Mesendoderm (in vitro differentiated cells): ENCODE data around the gene AMD1.
"Not testable (repeated sequence)": the region's sequence is repeated elsewhere in the genome, so short reads cannot be mapped to it uniquely, and the experiment has no call there.

Source experiments
- DNase-seq: peaks from one replicate; pipeline ENCODE4 v3.0.0; 2013
- H2AK5ac ChIP-seq: 2 replicates; pipeline ENCODE4 v1.6.1; 2013; ENCODE audit warnings: low read length, inconsistent platforms
- H2BK120ac ChIP-seq: 2 replicates; pipeline ENCODE4 v1.6.1; 2013; ENCODE audit warnings: low read depth, mild to moderate bottlenecking, low read length, moderate library complexity, mixed read lengths
- H2BK15ac ChIP-seq: replicated peaks from 2 replicates; pipeline ENCODE4 v1.6.1; 2013; ENCODE audit warnings: low read depth, mild to moderate bottlenecking, moderate library complexity
- H2BK5ac ChIP-seq: 2 replicates; pipeline ENCODE4 v1.6.1; 2013; ENCODE audit warnings: low read length, inconsistent platforms
- H3K18ac ChIP-seq: 2 replicates; pipeline ENCODE4 v1.6.1; 2013; ENCODE audit warnings: mild to moderate bottlenecking, low read length, mixed read lengths
- H3K23ac ChIP-seq: one replicate; pipeline ENCODE4 v1.6.1; 2013; ENCODE audit warnings: low read length
- H3K27ac ChIP-seq: 2 replicates; pipeline ENCODE4 v1.5.1; 2013; ENCODE audit warnings: low read depth, mild to moderate bottlenecking, inconsistent platforms, low read length, moderate library complexity
- H3K27me3 ChIP-seq: 2 replicates; pipeline ENCODE4 v1.6.1; 2013; ENCODE audit warnings: low read length, control low read depth, mild to moderate bottlenecking, inconsistent platforms; ENCODE audit not compliant: insufficient read depth, poor library complexity
- H3K36me3 ChIP-seq: 2 replicates; pipeline ENCODE4 v1.6.1; 2013; ENCODE audit warnings: low read length, inconsistent platforms; ENCODE audit not compliant: control insufficient read depth, insufficient read depth
- H3K4ac ChIP-seq: one replicate; pipeline ENCODE4 v1.6.1; 2013; ENCODE audit warnings: low read depth, mild to moderate bottlenecking, low read length, moderate library complexity
- H3K4me1 ChIP-seq: 2 replicates; pipeline ENCODE4 v1.6.1; 2013; ENCODE audit warnings: low read depth, low read length, inconsistent platforms; ENCODE audit not compliant: control insufficient read depth
- H3K4me2 ChIP-seq: 2 replicates; pipeline ENCODE4 v1.6.1; 2013; ENCODE audit warnings: low read length
- H3K4me3 ChIP-seq: 2 replicates; pipeline ENCODE4 v1.5.1; 2013; ENCODE audit warnings: mild to moderate bottlenecking, low read length
- H3K56ac ChIP-seq: one replicate; pipeline ENCODE4 v1.6.1; 2013; ENCODE audit warnings: low read length
- H3K79me1 ChIP-seq: 2 replicates; pipeline ENCODE4 v1.6.1; 2013; ENCODE audit warnings: low read length, inconsistent platforms
- H3K79me2 ChIP-seq: 2 replicates; pipeline ENCODE4 v1.6.1; 2013; ENCODE audit warnings: mild to moderate bottlenecking, low read length; ENCODE audit not compliant: control insufficient read depth, insufficient read depth
- H3K9ac ChIP-seq: 2 replicates; pipeline ENCODE4 v1.6.1; 2013; ENCODE audit warnings: low read length, inconsistent platforms
- H4K5ac ChIP-seq: one replicate; pipeline ENCODE4 v1.6.1; 2013; ENCODE audit warnings: low read length
- H4K8ac ChIP-seq: one replicate; pipeline ENCODE4 v1.6.1; 2013; ENCODE audit warnings: low read depth, mild to moderate bottlenecking, control low read depth, low read length, moderate library complexity
- WGBS: extraction: QIAGEN DNeasy Blood & Tissue Kit; methylation state at CpG from one replicate; pipeline ENCODE4 v1.1.7; 2013; ENCODE audit warnings: low lambda C conversion rate, missing lambda C conversion rate; ENCODE audit not compliant: insufficient coverage; ENCODE audit errors: extremely low coverage; 5-methylcytosine and 5-hydroxymethylcytosine counted together

AMD1 gene

DNA sequence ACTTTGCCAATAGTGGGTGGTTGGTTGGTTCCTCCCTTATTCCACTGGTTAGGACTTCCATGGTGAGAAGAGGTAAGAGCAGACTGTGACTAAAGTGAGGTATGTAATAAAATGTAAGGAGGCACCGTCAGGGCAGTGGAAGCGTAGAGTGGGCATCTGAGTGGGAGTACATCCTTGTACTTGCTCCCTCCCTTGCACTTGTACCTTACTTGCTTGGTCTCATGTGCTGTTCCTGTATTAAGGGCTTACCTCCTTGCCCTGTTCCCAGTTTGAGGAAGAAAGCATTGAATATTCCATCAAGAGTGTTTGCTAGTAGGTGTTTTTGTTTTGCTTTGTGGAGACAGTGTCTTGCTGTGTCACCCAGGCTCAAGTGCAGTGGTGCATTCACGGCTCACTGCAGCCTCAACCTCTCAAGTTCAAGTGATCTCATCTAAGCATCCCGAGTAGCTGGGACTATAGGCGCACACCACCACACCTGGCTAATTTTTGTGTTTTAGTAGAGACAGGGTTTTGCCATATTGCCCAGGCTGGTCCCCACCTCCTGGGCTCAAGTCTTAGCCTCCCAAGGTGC is 25.5 kb downstream of the AMD1 start:
- no peaks in the 10 kb centered on the region for H3K79me1 ChIP-seq
- no peak overlapping the region for H3K56ac ChIP-seq
- no peak overlapping the region for H2BK120ac ChIP-seq
- H3K27me3 ChIP-seq, result no peaks in the 10 kb centered on the region
- WGBS, result no CpG with 5 or more reads among the region's 5 CpGs
- H3K79me2 ChIP-seq, result no peaks in the 10 kb centered on the region
- peaks cover 9% of the 10 kb centered on the region for H3K36me3 ChIP-seq
- no peak overlapping the region for H4K8ac ChIP-seq
- no peak overlapping the region for H3K4me3 ChIP-seq
- H2BK5ac ChIP-seq, result no peak overlapping the region
- no peak overlapping the region for H3K4ac ChIP-seq
- no peak overlapping the region for H3K27ac ChIP-seq
- no peak overlapping the region for H3K23ac ChIP-seq
- no peaks in the 10 kb centered on the region for H3K4me1 ChIP-seq
- no peak overlapping the region for H3K18ac ChIP-seq
- DNase-seq, result no peak
- no peak overlapping the region for H2BK15ac ChIP-seq
- no peak overlapping the region for H2AK5ac ChIP-seq
- H4K5ac ChIP-seq, result no peak overlapping the region
- no peak overlapping the region for H3K9ac ChIP-seq
- no peak overlapping the region for H3K4me2 ChIP-seq

DNA sequence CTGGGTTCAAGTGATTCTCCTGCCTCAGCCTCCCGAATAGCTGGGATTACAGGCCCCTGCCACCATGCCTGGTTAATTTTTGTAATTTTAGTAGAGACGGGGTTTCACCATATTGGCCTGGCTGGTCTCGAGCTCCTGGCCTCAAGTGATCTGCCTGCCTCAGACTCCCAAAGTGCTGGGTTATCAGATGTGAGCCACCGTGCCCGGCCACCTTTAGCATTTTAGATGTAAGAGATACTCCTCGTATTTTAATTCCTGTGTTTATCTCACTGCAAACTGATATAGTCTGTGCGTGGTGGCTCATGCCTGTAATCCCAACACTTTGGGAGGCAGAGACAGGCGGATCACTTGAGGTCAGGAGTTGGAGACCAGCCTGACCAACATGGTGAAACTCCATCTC is 27.0 kb downstream of the AMD1 start:
- H3K4me1 ChIP-seq, H3K4ac ChIP-seq, H3K27me3 ChIP-seq, H3K23ac ChIP-seq, H3K56ac ChIP-seq, DNase-seq, H3K18ac ChIP-seq, H2BK5ac ChIP-seq, H4K8ac ChIP-seq, H3K79me2 ChIP-seq, H3K4me2 ChIP-seq, H3K79me1 ChIP-seq, H3K9ac ChIP-seq, H2AK5ac ChIP-seq, H2BK120ac ChIP-seq, H3K4me3 ChIP-seq, H2BK15ac ChIP-seq, H3K36me3 ChIP-seq, H4K5ac ChIP-seq, H3K27ac ChIP-seq: not testable (repeated sequence)
- WGBS, result no CpG with 5 or more reads among the region's 8 CpGs

DNA sequence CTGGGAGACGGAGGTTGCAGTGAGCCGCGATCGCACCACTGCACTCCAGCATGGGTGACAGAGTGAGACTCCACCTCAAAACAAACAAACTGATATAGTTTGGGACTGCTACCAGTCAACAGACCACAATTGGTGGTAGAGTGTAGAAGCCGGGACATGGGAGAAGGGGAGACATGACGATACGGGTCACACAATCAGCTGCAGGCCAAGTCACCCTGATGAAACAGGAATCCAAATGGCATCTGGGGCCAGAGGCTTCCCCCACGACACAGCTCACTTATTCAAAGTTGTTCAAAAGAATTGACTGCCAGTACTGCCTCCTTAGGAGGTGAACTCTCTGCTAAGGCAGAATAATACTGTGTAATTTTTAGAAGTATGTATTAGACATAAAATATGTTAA is 27.5 kb downstream of the AMD1 start:
- H3K4me2 ChIP-seq, result no peak overlapping the region
- H3K36me3 ChIP-seq, result peaks cover under 1% of the 10 kb centered on the region
- H4K8ac ChIP-seq, result no peak overlapping the region
- DNase-seq, result no peak
- H3K23ac ChIP-seq, result no peak overlapping the region
- H3K56ac ChIP-seq, result no peak overlapping the region
- no peaks in the 10 kb centered on the region for H3K79me2 ChIP-seq
- H3K4me3 ChIP-seq, result no peak overlapping the region
- no peaks in the 10 kb centered on the region for H3K27me3 ChIP-seq
- H3K27ac ChIP-seq, result no peak overlapping the region
- no peak overlapping the region for H3K9ac ChIP-seq
- H2BK120ac ChIP-seq, result no peak overlapping the region
- no peak overlapping the region for H2BK5ac ChIP-seq
- H3K4ac ChIP-seq, result no peak overlapping the region
- WGBS, result no CpG with 5 or more reads among the region's 8 CpGs
- H3K79me1 ChIP-seq, result no peaks in the 10 kb centered on the region
- H2AK5ac ChIP-seq, result no peak overlapping the region
- H4K5ac ChIP-seq, result no peak overlapping the region
- H2BK15ac ChIP-seq, result no peak overlapping the region
- no peak overlapping the region for H3K18ac ChIP-seq
- no peaks in the 10 kb centered on the region for H3K4me1 ChIP-seq

DNA sequence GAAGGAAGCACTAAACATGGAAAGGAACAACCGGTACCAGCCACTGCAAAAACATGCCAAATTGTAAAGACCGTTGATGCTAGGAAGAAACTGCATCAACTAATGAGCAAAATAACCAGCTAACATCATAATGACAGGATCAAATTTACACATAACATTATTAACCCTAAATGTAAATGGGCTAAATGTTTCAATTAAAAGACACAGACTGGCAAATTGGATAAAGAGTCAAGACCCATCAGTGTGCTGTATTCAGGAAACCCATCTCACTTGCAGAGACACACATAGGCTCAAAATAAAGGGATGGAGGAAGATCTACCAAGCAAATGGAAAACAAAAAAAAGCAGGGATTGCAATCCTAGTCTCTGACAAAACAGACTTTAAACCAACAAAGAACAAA is 31.7 kb downstream of the AMD1 start:
- H3K4me2 ChIP-seq, H3K56ac ChIP-seq, H2BK120ac ChIP-seq, H3K18ac ChIP-seq, H3K4ac ChIP-seq, H3K4me1 ChIP-seq, H2BK15ac ChIP-seq, H3K79me1 ChIP-seq, H3K4me3 ChIP-seq, H2BK5ac ChIP-seq, H4K5ac ChIP-seq, H4K8ac ChIP-seq, H3K9ac ChIP-seq, H3K36me3 ChIP-seq, H3K27me3 ChIP-seq, DNase-seq, H3K79me2 ChIP-seq, H2AK5ac ChIP-seq, H3K27ac ChIP-seq, H3K23ac ChIP-seq: not testable (repeated sequence)
- no CpG with 5 or more reads among the region's 2 CpGs for WGBS

DNA sequence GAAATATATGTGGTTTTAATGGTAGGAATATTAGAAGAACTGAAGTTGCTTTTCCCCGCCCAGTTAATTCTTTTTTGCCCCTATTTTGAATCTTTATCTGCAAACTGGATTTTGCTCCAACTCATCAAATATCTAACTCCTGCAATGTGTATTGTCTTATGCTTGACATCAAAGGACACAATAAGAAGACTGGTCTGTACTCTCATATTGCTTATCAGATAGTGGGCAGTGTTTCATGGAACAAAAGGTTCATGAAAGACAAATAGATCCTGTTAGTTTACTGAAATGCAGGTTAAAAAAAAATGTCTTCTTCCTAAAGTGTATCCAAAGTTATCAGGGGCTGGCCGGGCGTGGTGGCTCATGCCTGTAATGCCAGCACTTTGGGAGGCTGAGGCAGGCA is 56.2 kb downstream of the AMD1 start:
- no peak overlapping the region for H3K56ac ChIP-seq
- H3K4me1 ChIP-seq, result no peaks in the 10 kb centered on the region
- no peaks in the 10 kb centered on the region for H3K79me1 ChIP-seq
- no peak overlapping the region for H2BK120ac ChIP-seq
- no peak overlapping the region for H3K4me3 ChIP-seq
- no peak overlapping the region for H3K4me2 ChIP-seq
- H3K9ac ChIP-seq, result no peak overlapping the region
- H3K27ac ChIP-seq, result no peak overlapping the region
- H3K27me3 ChIP-seq, result no peaks in the 10 kb centered on the region
- no peak overlapping the region for H4K8ac ChIP-seq
- H3K18ac ChIP-seq, result no peak overlapping the region
- H3K4ac ChIP-seq, result no peak overlapping the region
- H3K36me3 ChIP-seq, result no peaks in the 10 kb centered on the region
- no peak overlapping the region for H2BK15ac ChIP-seq
- DNase-seq, result no peak
- H2BK5ac ChIP-seq, result no peak overlapping the region
- H4K5ac ChIP-seq, result no peak overlapping the region
- no peak overlapping the region for H2AK5ac ChIP-seq
- no peak overlapping the region for H3K23ac ChIP-seq
- H3K79me2 ChIP-seq, result no peaks in the 10 kb centered on the region
- WGBS, result no CpG with 5 or more reads among the region's 3 CpGs

DNA sequence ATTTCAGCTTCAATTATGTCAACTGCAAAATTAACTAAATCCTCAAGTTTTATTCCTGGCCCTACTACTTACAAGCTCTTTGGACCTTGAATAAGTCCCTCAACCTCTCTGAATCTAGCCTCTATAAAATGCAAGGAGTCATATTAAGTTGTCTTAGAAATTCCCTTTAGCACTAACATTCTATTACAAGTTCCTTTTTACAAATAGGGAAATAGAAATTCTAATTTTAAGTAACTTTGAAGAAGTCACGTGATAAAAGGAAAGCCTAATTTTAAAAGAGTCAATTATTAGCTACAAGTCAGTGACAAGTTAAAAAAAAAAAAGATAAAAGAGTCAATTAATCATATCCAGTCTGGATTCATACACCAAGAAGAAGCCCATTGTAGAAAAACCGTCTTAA is 59.3 kb downstream of the AMD1 start:
- Histone ChIP-seq H3K4ac (no peak overlapping the region), H3K23ac (no peak overlapping the region), H3K79me2 (no peaks in the 10 kb centered on the region), H3K56ac (no peak overlapping the region), H3K4me2 (no peak overlapping the region), H4K5ac (no peak overlapping the region), H3K4me1 (no peaks in the 10 kb centered on the region), H4K8ac (no peak overlapping the region), H3K9ac (no peak overlapping the region), H3K4me3 (no peak overlapping the region), H3K36me3 (no peaks in the 10 kb centered on the region), H3K27ac (no peak overlapping the region), H2AK5ac (no peak overlapping the region), H2BK120ac (no peak overlapping the region), H2BK15ac (no peak overlapping the region), H2BK5ac (no peak overlapping the region), H3K18ac (no peak overlapping the region), H3K79me1 (no peaks in the 10 kb centered on the region), H3K27me3 (no peaks in the 10 kb centered on the region)
- WGBS, result no CpG with 5 or more reads among the region's 2 CpGs
- no peak for DNase-seq
